H9 (cell line): ENCODE measurements around the gene TMEM171. TPM values are rescaled to one million over a fixed set of nuclear protein-coding genes. Genes with fewer than 3 reads are reported as not detected.

ENCODE experiments used
- DNase-seq: peaks from one replicate; pipeline ENCODE4 v3.0.0-alpha.2; 2017
- H2AFZ ChIP-seq: one replicate; pipeline ENCODE4 v1.6.1; 2013; ENCODE audit warnings: mild to moderate bottlenecking, low read length, control low read depth, moderate library complexity
- H2AK5ac ChIP-seq: 2 replicates; pipeline ENCODE4 v1.6.1; 2013; ENCODE audit warnings: low read length, control low read depth, mixed read lengths; ENCODE audit not compliant: insufficient read length
- H2BK120ac ChIP-seq: one replicate; pipeline ENCODE4 v1.6.1; 2013; ENCODE audit warnings: low read depth, mild to moderate bottlenecking, low read length, control low read depth, inconsistent platforms; ENCODE audit not compliant: poor library complexity, severe bottlenecking
- H2BK12ac ChIP-seq: 2 replicates; pipeline ENCODE4 v1.6.1; 2013; ENCODE audit warnings: low read length, control low read depth, mixed read lengths, low read depth; ENCODE audit not compliant: insufficient read length
- H2BK15ac ChIP-seq: 2 replicates; pipeline ENCODE4 v1.6.1; 2013; ENCODE audit warnings: low read depth, low read length, control low read depth
- H2BK20ac ChIP-seq: one replicate; pipeline ENCODE4 v1.6.1; 2013; ENCODE audit warnings: low read depth, mild to moderate bottlenecking, low read length, control low read depth, inconsistent platforms; ENCODE audit not compliant: poor library complexity, severe bottlenecking
- H2BK5ac ChIP-seq: 2 replicates; pipeline ENCODE4 v1.6.1; 2013; ENCODE audit warnings: low read length, control low read depth, mixed read lengths; ENCODE audit not compliant: insufficient read length
- H3K14ac ChIP-seq: 2 replicates; pipeline ENCODE4 v1.6.1; 2013; ENCODE audit warnings: low read length, control low read depth; ENCODE audit not compliant: insufficient read depth
- H3K18ac ChIP-seq: 2 replicates; pipeline ENCODE4 v1.6.1; 2013; ENCODE audit warnings: low read depth, mild to moderate bottlenecking, mixed read lengths, low read length, control low read depth; ENCODE audit not compliant: insufficient read length
- H3K23ac ChIP-seq: 2 replicates; pipeline ENCODE4 v1.6.1; 2013; ENCODE audit warnings: low read length, control low read depth, mixed read lengths, low read depth; ENCODE audit not compliant: insufficient read length
- H3K23me2 ChIP-seq: 2 replicates; pipeline ENCODE4 v1.6.1; 2013; ENCODE audit warnings: low read depth, mild to moderate bottlenecking, mixed read lengths, low read length, control low read depth; ENCODE audit not compliant: insufficient read length, poor library complexity, severe bottlenecking
- H3K27ac ChIP-seq: 2 replicates; pipeline ENCODE4 v1.5.1; 2013; ENCODE audit warnings: low read length, control low read depth, mixed read lengths, low read depth; ENCODE audit not compliant: insufficient read length
- H3K27me3 ChIP-seq: 2 replicates; pipeline ENCODE4 v1.6.1; 2013; ENCODE audit warnings: low read length, control low read depth, inconsistent platforms; ENCODE audit not compliant: insufficient read depth
- H3K4ac ChIP-seq: 2 replicates; pipeline ENCODE4 v1.6.1; 2013; ENCODE audit warnings: low read depth, mild to moderate bottlenecking, control low read depth, inconsistent platforms, low read length, moderate library complexity
- H3K4me1 ChIP-seq: 2 replicates; pipeline ENCODE4 v1.6.1; 2013; ENCODE audit warnings: low read length, control low read depth, inconsistent platforms; ENCODE audit not compliant: insufficient read depth
- H3K4me2 ChIP-seq: 2 replicates; pipeline ENCODE4 v1.6.1; 2013; ENCODE audit warnings: low read length, control low read depth, mixed read lengths; ENCODE audit not compliant: insufficient read length, insufficient read depth
- H3K56ac ChIP-seq: 2 replicates; pipeline ENCODE4 v1.6.1; 2013; ENCODE audit warnings: low read depth, mild to moderate bottlenecking, mixed read lengths, low read length, control low read depth; ENCODE audit not compliant: insufficient read length
- H3K79me1 ChIP-seq: 2 replicates; pipeline ENCODE4 v1.6.1; 2013; ENCODE audit warnings: low read depth, mild to moderate bottlenecking, moderate library complexity, low read length, control low read depth, inconsistent platforms; ENCODE audit not compliant: insufficient read depth, poor library complexity, severe bottlenecking
- H3K79me2 ChIP-seq: 2 replicates; pipeline ENCODE4 v1.6.1; 2013; ENCODE audit warnings: low read length, control low read depth, inconsistent platforms; ENCODE audit not compliant: insufficient read depth
- H3K9ac ChIP-seq: 2 replicates; pipeline ENCODE4 v1.6.1; 2013; ENCODE audit warnings: low read length, control low read depth, mixed read lengths; ENCODE audit not compliant: insufficient read length; ENCODE audit errors: extremely low read depth
- H3K9me3 ChIP-seq: one replicate; pipeline ENCODE4 v1.6.1; 2013; ENCODE audit warnings: low read depth, low read length, inconsistent platforms; ENCODE audit not compliant: control insufficient read depth
- H3T11ph ChIP-seq: one replicate; pipeline ENCODE4 v1.6.1; 2013; ENCODE audit warnings: mild to moderate bottlenecking, low read length, control low read depth, inconsistent platforms
- H4K20me1 ChIP-seq: one replicate; pipeline ENCODE4 v1.6.1; 2013; ENCODE audit not compliant: control insufficient read depth, insufficient read length, insufficient read depth
- H4K5ac ChIP-seq: 2 replicates; pipeline ENCODE4 v1.6.1; 2013; ENCODE audit warnings: low read depth, mild to moderate bottlenecking, mixed read lengths, low read length, control low read depth; ENCODE audit not compliant: insufficient read length
- H4K8ac ChIP-seq: replicated peaks from 2 replicates; pipeline ENCODE4 v1.6.1; 2013; ENCODE audit warnings: low read length, control low read depth, mixed read lengths, low read depth; ENCODE audit not compliant: insufficient read length
- H4K91ac ChIP-seq: 2 replicates; pipeline ENCODE4 v1.6.1; 2013; ENCODE audit warnings: low read depth, mild to moderate bottlenecking, moderate library complexity, mixed read lengths, low read length, control low read depth; ENCODE audit not compliant: insufficient read length
- H3K27ac Mint-ChIP-seq, 3 experiments: 2 replicates in 2 of 3; 3 replicates in 1 of 3; pipeline ENCODE4 v1.8.0; 2020 to 2021; ENCODE audit warnings: mixed read lengths in 3 of 3, mild to moderate bottlenecking in 1 of 3, moderate library complexity in 1 of 3
- H3K27me3 Mint-ChIP-seq: 2 replicates; pipeline ENCODE4 v1.8.0; 2021; ENCODE audit warnings: low read depth, mild to moderate bottlenecking, moderate library complexity, mixed read lengths
- H3K36me3 Mint-ChIP-seq, 3 experiments: 2 replicates in 2 of 3; 3 replicates in 1 of 3; pipeline ENCODE4 v1.8.0; 2020 to 2021; ENCODE audit warnings: low read depth in 3 of 3, mixed read lengths in 3 of 3; ENCODE audit not compliant: insufficient read depth in 1 of 3
- H3K4me1 Mint-ChIP-seq, 2 experiments: 2 replicates each; pipeline ENCODE4 v1.8.0; 2020; ENCODE audit warnings: mixed read lengths in 2 of 2
- H3K4me3 Mint-ChIP-seq, 2 experiments: 2 replicates in 1 of 2; 3 replicates in 1 of 2; pipeline ENCODE4 v1.8.0; 2020 to 2021; ENCODE audit warnings: mild to moderate bottlenecking in 2 of 2, mixed read lengths in 2 of 2, moderate library complexity in 1 of 2
- H3K9me3 Mint-ChIP-seq, 2 experiments: 2 replicates in 1 of 2; 3 replicates in 1 of 2; pipeline ENCODE4 v1.8.0; 2020; ENCODE audit warnings: mild to moderate bottlenecking in 2 of 2, mixed read lengths in 2 of 2, moderate library complexity in 1 of 2
- WGBS: extraction: QIAGEN DNeasy Blood & Tissue Kit; methylation state at CpG from one replicate; pipeline ENCODE4 v1.1.7; 2013; ENCODE audit warnings: missing lambda C conversion rate, low lambda C conversion rate, mixed read lengths; ENCODE audit not compliant: insufficient read length; ENCODE audit errors: extremely low coverage; 5-methylcytosine and 5-hydroxymethylcytosine counted together
- total RNA-seq: library from RNA; stranded (reverse); gene quantifications from 2 replicates; pipeline ENCODE4 v1.2.1, GENCODE V29; 2021
- TF ChIP-seq, protein P1 (sequence below): fragments of 200-600 bp; sonication (generic); conservative IDR thresholded peaks from 3 replicates; pipeline ENCODE4 v1.8.0; 2021; ENCODE audit warnings: antibody characterized with exemption, mild to moderate bottlenecking

Gene TMEM171
- total RNA-seq, 1 experiment from 2014 or later = 0.42 TPM

GRCh38 chr5:73104326-73104725 is 16.0 kb upstream of the TMEM171 start:
- Mint-ChIP-seq H3K4me3 (no peak overlapping the region), H3K36me3 (peaks cover 0 to 4% (median 0%) of the 10 kb centered on the region in 3 experiments; a peak in 1 of 7 replicates), H3K9me3 (peaks cover 8% of the 10 kb centered on the region in 2 experiments; a peak in 4 of 5 replicates), H3K27ac (no peak overlapping the region), H3K4me1 (no peaks in the 10 kb centered on the region), H3K27me3 (no peaks in the 10 kb centered on the region)
- no peak overlapping the region for H3K27ac ChIP-seq
- no peaks in the 10 kb centered on the region for H3K27me3 ChIP-seq
- H2AFZ ChIP-seq = no peak overlapping the region
- H3K56ac ChIP-seq = no peak overlapping the region
- no peak overlapping the region for H2BK12ac ChIP-seq
- H2BK5ac ChIP-seq = no peak overlapping the region
- no peak overlapping the region for H2BK15ac ChIP-seq
- no peaks in the 10 kb centered on the region for H3K4me1 ChIP-seq
- H2AK5ac ChIP-seq = no peak overlapping the region
- no peaks in the 10 kb centered on the region for H4K20me1 ChIP-seq
- H3K18ac ChIP-seq = no peak overlapping the region
- H4K91ac ChIP-seq = no peak overlapping the region
- no peak overlapping the region for H3K23ac ChIP-seq
- H4K5ac ChIP-seq = no peak overlapping the region
- H3K14ac ChIP-seq = no peak overlapping the region
- no peak overlapping the region for H2BK20ac ChIP-seq
- H3K23me2 ChIP-seq = no peaks in the 10 kb centered on the region
- no peak overlapping the region for H3K4me2 ChIP-seq
- H3K79me2 ChIP-seq = no peaks in the 10 kb centered on the region
- no peak overlapping the region for H3T11ph ChIP-seq
- no peak overlapping the region for H2BK120ac ChIP-seq
- no peak for DNase-seq
- WGBS = no CpG with 5 or more reads among the region's 1 CpG
- H3K4ac ChIP-seq = no peak overlapping the region
- H3K9me3 ChIP-seq = no peaks in the 10 kb centered on the region
- H4K8ac ChIP-seq = no peak overlapping the region
- H3K79me1 ChIP-seq = no peaks in the 10 kb centered on the region
- TF ChIP-seq, protein P1, sequence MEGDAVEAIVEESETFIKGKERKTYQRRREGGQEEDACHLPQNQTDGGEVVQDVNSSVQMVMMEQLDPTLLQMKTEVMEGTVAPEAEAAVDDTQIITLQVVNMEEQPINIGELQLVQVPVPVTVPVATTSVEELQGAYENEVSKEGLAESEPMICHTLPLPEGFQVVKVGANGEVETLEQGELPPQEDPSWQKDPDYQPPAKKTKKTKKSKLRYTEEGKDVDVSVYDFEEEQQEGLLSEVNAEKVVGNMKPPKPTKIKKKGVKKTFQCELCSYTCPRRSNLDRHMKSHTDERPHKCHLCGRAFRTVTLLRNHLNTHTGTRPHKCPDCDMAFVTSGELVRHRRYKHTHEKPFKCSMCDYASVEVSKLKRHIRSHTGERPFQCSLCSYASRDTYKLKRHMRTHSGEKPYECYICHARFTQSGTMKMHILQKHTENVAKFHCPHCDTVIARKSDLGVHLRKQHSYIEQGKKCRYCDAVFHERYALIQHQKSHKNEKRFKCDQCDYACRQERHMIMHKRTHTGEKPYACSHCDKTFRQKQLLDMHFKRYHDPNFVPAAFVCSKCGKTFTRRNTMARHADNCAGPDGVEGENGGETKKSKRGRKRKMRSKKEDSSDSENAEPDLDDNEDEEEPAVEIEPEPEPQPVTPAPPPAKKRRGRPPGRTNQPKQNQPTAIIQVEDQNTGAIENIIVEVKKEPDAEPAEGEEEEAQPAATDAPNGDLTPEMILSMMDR = no peak
- no peak overlapping the region for H3K9ac ChIP-seq
